BLaER1 (cell line): ENCODE data around the gene NBEA.

Experiments used
- H3K27ac ChIP-seq: shearing (Covaris generic); formaldehyde crosslinking; 2 replicates; pipeline ENCODE4 v1.8.1; 2022
- H3K27me3 ChIP-seq: shearing (Covaris generic); formaldehyde crosslinking; 2 replicates; pipeline ENCODE4 v1.8.1; 2022
- H3K36me3 ChIP-seq: shearing (Covaris generic); formaldehyde crosslinking; 2 replicates; pipeline ENCODE4 v1.8.1; 2022
- H3K4me1 ChIP-seq: shearing (Covaris generic); formaldehyde crosslinking; 2 replicates; pipeline ENCODE4 v1.8.1; 2022
- H3K4me2 ChIP-seq: shearing (Covaris generic); formaldehyde crosslinking; 2 replicates; pipeline ENCODE4 v1.8.1; 2022
- H3K4me3 ChIP-seq: shearing (Covaris generic); formaldehyde crosslinking; 2 replicates; pipeline ENCODE4 v1.8.1; 2022
- H3K9ac ChIP-seq: shearing (Covaris generic); formaldehyde crosslinking; 2 replicates; pipeline ENCODE4 v1.8.1; 2022
- H3K9me3 ChIP-seq: shearing (Covaris generic); formaldehyde crosslinking; 2 replicates; pipeline ENCODE4 v1.8.1; 2022
- H4K20me1 ChIP-seq: shearing (Covaris generic); formaldehyde crosslinking; 2 replicates; pipeline ENCODE4 v1.8.1; 2022
- Cebpa-rat ChIP-seq: shearing (Covaris generic); IDR thresholded peaks from 2 replicates; pipeline ENCODE4 v1.8.1; 2022

Gene NBEA

DNA sequence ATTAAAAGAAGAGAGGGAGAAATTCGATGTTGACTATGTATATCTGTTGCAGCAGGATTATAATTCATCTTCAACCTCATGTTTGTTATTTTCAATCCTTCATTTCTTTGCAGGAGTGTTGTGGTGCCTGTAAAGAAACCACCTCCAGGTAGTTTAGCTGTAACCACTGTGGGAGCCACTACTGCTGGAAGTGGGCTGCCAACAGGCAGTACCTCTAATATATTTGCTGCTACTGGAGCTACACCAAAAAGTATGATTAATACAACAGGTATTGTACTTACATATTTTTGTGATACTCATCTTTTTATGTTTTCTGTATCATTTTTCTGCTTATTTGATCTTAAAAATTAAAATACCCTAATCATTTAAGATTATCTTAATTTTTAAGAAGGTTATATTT is 266.5 kb downstream of the NBEA start:
- H3K9ac ChIP-seq = no peak overlapping the region
- no peak overlapping the region for H3K27ac ChIP-seq
- no peak overlapping the region for H3K4me3 ChIP-seq
- no peaks in the 10 kb centered on the region for H3K27me3 ChIP-seq
- H3K36me3 ChIP-seq = no peaks in the 10 kb centered on the region
- no peaks in the 10 kb centered on the region for H3K4me1 ChIP-seq
- no peak overlapping the region for H3K4me2 ChIP-seq
- no peaks in the 10 kb centered on the region for H4K20me1 ChIP-seq
- no peak for TF ChIP-seq Cebpa-rat
- no peaks in the 10 kb centered on the region for H3K9me3 ChIP-seq

DNA sequence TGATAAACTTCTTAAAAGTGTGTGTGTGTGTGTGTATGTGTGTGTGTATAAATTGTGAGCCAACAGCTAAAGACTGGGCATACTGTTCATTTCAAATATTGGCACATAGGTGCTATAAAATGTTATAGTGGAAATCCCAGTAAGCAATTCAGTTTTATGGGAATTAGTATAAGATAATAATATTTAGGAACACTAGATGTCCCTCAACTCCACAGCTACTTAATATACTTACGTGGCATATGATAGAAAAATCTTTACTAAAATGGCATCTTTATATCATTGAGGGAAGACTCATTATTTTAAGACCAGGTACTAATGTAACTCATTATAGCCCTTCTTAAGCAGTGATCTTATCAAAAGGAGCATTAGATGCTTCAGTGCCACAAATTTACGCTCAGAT is 268.2 kb downstream of the NBEA start:
- no peak overlapping the region for H3K4me3 ChIP-seq
- H3K9me3 ChIP-seq = no peaks in the 10 kb centered on the region
- H3K27me3 ChIP-seq = no peaks in the 10 kb centered on the region
- H3K4me2 ChIP-seq = no peak overlapping the region
- H3K4me1 ChIP-seq = no peaks in the 10 kb centered on the region
- no peak overlapping the region for H3K27ac ChIP-seq
- H3K36me3 ChIP-seq = no peaks in the 10 kb centered on the region
- no peaks in the 10 kb centered on the region for H4K20me1 ChIP-seq
- H3K9ac ChIP-seq = no peak overlapping the region
- TF ChIP-seq Cebpa-rat = no peak

DNA sequence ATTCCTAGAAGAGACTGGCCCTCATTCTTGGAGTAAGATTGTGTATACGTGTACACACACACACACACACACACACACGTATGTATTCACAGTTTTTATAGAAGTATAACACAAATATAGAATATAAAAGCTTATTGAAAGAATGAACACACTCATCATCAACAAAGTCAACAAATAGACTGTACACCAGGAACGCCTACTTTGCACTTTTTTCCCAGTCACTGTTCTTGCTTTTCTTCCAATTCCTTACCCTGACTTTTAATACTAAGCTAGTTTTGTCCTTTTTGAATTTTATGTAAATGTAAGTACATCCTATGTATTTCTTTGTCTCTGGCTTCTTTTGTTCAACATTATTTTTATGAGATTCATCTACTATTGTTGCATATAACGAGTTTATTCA is 269.9 kb downstream of the NBEA start:
- Histone ChIP-seq H3K36me3 (no peaks in the 10 kb centered on the region), H3K4me2 (no peak overlapping the region), H4K20me1 (no peaks in the 10 kb centered on the region), H3K4me1 (no peaks in the 10 kb centered on the region), H3K4me3 (no peak overlapping the region), H3K9ac (no peak overlapping the region), H3K27ac (no peak overlapping the region), H3K27me3 (no peaks in the 10 kb centered on the region), H3K9me3 (no peaks in the 10 kb centered on the region)
- no peak for TF ChIP-seq Cebpa-rat

DNA sequence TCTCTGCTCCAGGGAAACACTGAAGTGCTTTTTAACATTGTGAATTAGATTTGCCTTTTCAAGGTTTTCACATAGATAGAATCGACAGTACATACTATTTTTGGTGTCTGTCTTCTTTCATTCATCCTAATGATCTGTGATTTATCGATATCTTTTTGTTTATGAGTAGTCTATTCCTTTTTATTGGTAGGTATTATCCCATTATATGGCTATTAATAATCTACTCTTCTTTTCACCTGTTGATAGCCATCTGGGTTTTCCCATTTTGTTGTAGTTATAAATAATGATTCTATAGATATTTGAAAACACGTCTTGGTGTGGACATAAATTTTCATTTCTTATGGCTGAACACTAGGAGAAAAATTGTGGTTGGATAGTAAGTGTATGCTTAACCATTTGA is 271.8 kb downstream of the NBEA start:
- H3K4me1 ChIP-seq = no peaks in the 10 kb centered on the region
- H3K4me2 ChIP-seq = no peak overlapping the region
- no peak overlapping the region for H3K4me3 ChIP-seq
- no peaks in the 10 kb centered on the region for H3K9me3 ChIP-seq
- no peaks in the 10 kb centered on the region for H4K20me1 ChIP-seq
- H3K9ac ChIP-seq = no peak overlapping the region
- H3K27me3 ChIP-seq = no peaks in the 10 kb centered on the region
- no peak for TF ChIP-seq Cebpa-rat
- H3K27ac ChIP-seq = no peak overlapping the region
- no peaks in the 10 kb centered on the region for H3K36me3 ChIP-seq

DNA sequence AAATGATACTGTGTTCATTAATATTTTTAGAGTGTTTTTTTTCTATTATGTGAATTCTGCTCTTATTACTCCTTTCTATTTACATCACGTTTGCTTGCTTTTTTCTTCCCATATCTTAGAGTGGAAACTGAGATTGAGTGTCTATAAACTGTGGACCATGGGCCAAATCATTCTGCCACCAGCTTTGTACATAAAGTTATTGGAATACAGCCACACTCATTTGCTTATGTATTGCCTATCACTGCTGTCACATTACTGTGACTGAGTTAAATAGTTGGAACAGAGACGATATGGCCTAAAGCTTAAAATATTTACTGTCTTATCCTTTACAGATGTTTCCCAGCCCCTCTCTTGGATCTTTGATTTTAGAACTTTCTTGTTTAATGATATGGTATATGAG is 274.1 kb downstream of the NBEA start:
- H3K27ac ChIP-seq = no peak overlapping the region
- no peak overlapping the region for H3K4me2 ChIP-seq
- no peak overlapping the region for H3K9ac ChIP-seq
- H3K36me3 ChIP-seq = no peaks in the 10 kb centered on the region
- no peaks in the 10 kb centered on the region for H4K20me1 ChIP-seq
- no peaks in the 10 kb centered on the region for H3K4me1 ChIP-seq
- H3K27me3 ChIP-seq = no peaks in the 10 kb centered on the region
- no peak for TF ChIP-seq Cebpa-rat
- no peaks in the 10 kb centered on the region for H3K9me3 ChIP-seq
- H3K4me3 ChIP-seq = no peak overlapping the region

DNA sequence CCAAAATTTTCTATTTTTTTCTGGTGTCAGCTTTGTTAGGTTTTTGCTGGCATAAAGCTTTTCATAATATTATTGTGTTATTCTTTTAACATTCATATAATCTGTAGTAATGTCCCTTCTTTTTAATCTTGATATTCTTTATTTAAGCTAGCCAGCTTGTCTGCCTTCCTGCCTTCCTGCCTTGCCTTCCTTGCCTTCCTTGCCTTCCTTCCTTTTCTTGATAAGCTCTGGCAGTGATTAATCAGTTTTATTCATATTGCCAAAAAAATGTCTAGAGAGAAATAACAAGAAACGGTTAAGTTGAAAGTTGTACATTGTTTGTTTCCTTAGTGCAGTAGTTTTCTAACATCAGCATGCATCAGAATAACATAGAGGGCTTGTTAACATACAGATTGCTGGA is 277.0 kb downstream of the NBEA start:
- Histone ChIP-seq H3K27me3 (no peaks in the 10 kb centered on the region), H3K36me3 (no peaks in the 10 kb centered on the region), H4K20me1 (no peaks in the 10 kb centered on the region), H3K4me3 (no peak overlapping the region), H3K9ac (no peak overlapping the region), H3K4me1 (no peaks in the 10 kb centered on the region), H3K4me2 (no peak overlapping the region), H3K27ac (no peak overlapping the region), H3K9me3 (no peaks in the 10 kb centered on the region)
- no peak for TF ChIP-seq Cebpa-rat

DNA sequence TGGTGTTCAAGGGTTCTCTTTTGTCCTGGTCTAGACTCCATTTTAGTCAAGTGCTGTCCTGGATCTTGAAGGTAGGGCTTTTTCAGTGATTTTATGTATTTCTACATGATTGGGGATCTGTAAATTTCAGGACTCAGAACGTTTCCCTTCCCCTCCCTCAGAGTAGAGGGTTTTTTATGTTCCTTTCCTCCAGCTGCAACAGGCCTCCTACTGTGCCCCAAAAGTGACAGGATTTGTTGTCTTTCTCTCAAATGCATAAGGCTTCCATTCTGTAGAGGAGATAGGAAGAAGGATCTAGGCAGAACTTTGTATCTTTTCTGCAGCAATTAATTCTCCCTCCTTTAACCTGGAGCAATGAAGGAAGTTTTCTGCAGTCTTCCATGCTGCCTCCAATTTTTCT is 283.1 kb downstream of the NBEA start:
- Histone ChIP-seq H4K20me1 (no peaks in the 10 kb centered on the region), H3K4me1 (no peaks in the 10 kb centered on the region), H3K36me3 (no peaks in the 10 kb centered on the region), H3K4me2 (no peak overlapping the region), H3K9ac (no peak overlapping the region), H3K4me3 (no peak overlapping the region), H3K27ac (no peak overlapping the region), H3K27me3 (no peaks in the 10 kb centered on the region), H3K9me3 (no peaks in the 10 kb centered on the region)
- no peak for TF ChIP-seq Cebpa-rat

DNA sequence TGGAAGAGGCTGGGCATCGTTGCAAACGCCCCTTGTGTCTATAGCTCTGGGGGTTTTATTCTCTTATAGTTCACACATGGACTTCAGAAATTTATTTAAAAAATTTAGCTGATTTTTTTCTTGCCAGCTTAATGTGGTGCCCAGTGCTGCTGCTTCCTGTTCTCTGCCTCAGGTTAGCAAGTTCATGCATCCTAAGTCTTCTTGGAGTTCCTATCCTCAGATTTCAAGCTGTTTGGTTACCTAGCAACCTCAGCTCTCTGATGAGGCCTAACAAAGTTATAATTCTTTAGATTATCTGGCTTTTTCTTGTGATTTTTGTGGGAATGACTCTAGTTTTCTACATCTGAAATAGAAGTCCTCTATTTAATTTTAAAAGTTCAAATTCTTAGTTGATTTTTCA is 283.5 kb downstream of the NBEA start:
- no peak overlapping the region for H3K4me2 ChIP-seq
- H3K36me3 ChIP-seq = no peaks in the 10 kb centered on the region
- H3K27me3 ChIP-seq = no peaks in the 10 kb centered on the region
- no peaks in the 10 kb centered on the region for H3K9me3 ChIP-seq
- no peak overlapping the region for H3K9ac ChIP-seq
- no peak for TF ChIP-seq Cebpa-rat
- H3K27ac ChIP-seq = no peak overlapping the region
- no peaks in the 10 kb centered on the region for H3K4me1 ChIP-seq
- H3K4me3 ChIP-seq = no peak overlapping the region
- H4K20me1 ChIP-seq = no peaks in the 10 kb centered on the region

DNA sequence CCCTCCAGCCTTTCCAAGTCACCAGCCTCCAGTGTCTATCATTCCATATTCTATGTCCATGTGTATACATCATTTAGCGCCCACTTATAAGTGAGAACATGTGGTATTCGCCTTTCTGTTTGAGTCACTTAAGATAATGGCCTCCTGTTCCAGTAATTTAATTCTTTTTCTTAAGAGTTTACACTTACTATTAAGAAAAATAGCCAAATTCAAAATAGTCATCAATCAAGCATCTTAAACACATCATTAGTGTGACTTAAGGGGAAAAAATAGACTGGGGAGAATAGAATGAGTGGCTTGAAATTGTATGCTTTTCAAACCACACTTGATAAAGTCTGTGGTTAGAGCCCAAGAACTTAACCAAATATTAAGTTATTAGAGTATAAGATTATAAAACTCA is 286.5 kb downstream of the NBEA start:
- no peak overlapping the region for H3K4me2 ChIP-seq
- no peak overlapping the region for H3K9ac ChIP-seq
- no peaks in the 10 kb centered on the region for H3K36me3 ChIP-seq

DNA sequence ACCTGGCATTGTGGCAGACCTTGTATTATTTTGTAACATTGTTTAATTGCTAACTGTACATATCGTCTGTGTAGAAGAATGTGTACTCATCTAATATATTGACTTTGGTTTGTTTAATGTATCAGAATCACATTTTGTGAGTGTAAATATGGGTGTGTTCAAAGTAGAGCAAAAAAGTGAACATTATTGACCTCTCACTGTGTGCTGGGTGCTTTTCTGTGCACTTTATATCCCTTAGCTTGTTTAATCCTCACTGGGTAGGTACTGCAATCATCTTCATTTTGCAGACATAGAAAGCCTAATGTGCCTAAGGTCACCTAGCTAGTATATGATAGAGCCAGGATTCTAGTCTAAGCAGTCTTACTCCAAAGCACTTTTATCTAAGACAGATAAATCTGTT is 289.4 kb downstream of the NBEA start:
- no peak for TF ChIP-seq Cebpa-rat
- H3K27ac ChIP-seq = no peak overlapping the region

More for the DNA sequence above, 286.5 kb downstream of the NBEA start:
- TF ChIP-seq Cebpa-rat = no peak
- no peaks in the 10 kb centered on the region for H3K27me3 ChIP-seq
- H3K4me1 ChIP-seq = no peaks in the 10 kb centered on the region
- no peaks in the 10 kb centered on the region for H4K20me1 ChIP-seq
- no peaks in the 10 kb centered on the region for H3K9me3 ChIP-seq
- H3K4me3 ChIP-seq = no peak overlapping the region
- no peak overlapping the region for H3K27ac ChIP-seq

DNA sequence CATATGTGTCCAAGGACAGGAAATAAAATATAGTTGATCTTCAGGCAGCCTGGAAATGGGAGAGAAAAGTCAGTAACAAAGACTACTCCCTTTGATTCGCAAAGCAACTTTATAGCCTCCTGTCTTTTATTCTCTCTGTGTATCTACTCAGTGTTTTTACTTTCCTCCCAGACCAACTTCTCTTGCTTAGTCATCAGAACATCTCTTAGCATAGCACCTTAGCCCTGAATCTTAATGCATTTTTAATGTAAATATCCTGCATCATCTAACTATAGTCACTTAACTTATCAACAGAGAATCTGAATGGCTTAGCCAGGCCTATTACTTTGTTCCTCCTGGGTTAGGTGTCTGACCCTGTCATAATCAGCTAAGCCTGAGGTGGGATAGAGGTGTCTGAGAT is 296.2 kb downstream of the NBEA start:
- Histone ChIP-seq H3K4me1 (no peaks in the 10 kb centered on the region), H3K27ac (no peak overlapping the region), H3K4me2 (no peak overlapping the region), H3K27me3 (no peaks in the 10 kb centered on the region), H4K20me1 (no peaks in the 10 kb centered on the region), H3K9ac (no peak overlapping the region), H3K4me3 (no peak overlapping the region), H3K36me3 (no peaks in the 10 kb centered on the region), H3K9me3 (no peaks in the 10 kb centered on the region)
- TF ChIP-seq Cebpa-rat = no peak

More for the DNA sequence above, 289.4 kb downstream of the NBEA start:
- H3K4me3 ChIP-seq = no peak overlapping the region
- no peaks in the 10 kb centered on the region for H3K4me1 ChIP-seq
- no peaks in the 10 kb centered on the region for H4K20me1 ChIP-seq
- H3K36me3 ChIP-seq = no peaks in the 10 kb centered on the region
- H3K9me3 ChIP-seq = no peaks in the 10 kb centered on the region
- no peaks in the 10 kb centered on the region for H3K27me3 ChIP-seq
- no peak overlapping the region for H3K4me2 ChIP-seq
- no peak overlapping the region for H3K9ac ChIP-seq
